Stimulated activated naive CD4-positive, alpha-beta T cell treated with Interleukin-2 at 50 U/mL for 16 hours (primary cell): Measurements from ENCODE around the gene ANKS1A.
"Not testable (repeated sequence)": the region's sequence is repeated elsewhere in the genome, so short reads cannot be mapped to it uniquely, and the experiment has no call there.

Experiments used
- DNase-seq: peaks from one replicate; lab custom pipeline; 2025; lab: John Stamatoyannopoulos, UW

Gene ANKS1A

GRCh38 chr6:34917626-34918285, 28.7 kb downstream of the ANKS1A start:
- no peak for DNase-seq

GRCh38 chr6:34919651-34920050, 30.6 kb downstream of the ANKS1A start:
- DNase-seq, result no peak

- DNase-seq, result no peak
Measured at GRCh38 chr6:34920097-34920496, 31.0 kb downstream of the ANKS1A start.

- DNase-seq, result no peak
Measured at GRCh38 chr6:34922177-34922663, 33.2 kb downstream of the ANKS1A start.

- DNase-seq, result no peak
Measured at GRCh38 chr6:34924831-34925625, 36.0 kb downstream of the ANKS1A start.

DNA sequence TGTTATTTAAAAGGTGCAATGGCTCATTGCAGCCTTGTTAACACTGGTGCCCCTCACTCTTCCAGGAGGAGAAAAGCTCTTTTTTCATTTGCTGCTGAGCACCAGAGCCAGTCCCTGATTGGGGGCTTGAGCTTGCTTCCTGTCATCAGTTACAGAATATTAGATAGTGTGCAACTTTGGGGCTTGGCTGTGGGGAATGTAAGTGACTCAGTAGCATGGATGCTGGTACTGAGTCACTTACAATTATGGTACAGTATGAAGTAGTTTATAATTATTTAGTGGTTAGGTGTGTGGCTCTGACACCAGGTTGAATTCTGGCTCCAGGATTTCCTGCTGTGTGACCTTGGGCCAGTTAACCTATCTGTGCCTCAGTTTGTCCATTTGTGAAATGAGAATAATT, 37.6 kb downstream of the ANKS1A start:
- DNase-seq, result no peak

DNA sequence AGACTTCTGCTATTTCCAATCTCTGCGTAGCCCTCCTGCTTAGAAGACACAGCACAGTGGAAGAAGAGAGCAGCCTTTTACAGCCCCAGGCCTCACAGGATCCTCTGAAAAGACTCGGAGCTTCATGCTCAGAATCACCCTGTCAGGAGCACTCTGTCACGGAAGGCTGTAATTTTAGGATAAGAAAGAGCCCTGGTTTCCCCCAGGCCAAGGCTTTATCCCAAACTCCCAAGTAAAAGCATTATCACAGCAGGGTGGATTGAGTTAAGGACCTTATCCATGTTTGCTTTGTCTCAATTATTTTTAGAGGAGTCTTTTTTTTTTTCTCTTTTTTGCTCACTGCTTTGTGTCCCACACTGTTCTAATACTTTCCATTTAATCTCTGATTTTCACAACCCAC, 39.2 kb downstream of the ANKS1A start:
- DNase-seq, result no peak

- no peak for DNase-seq
Measured at GRCh38 chr6:34928695-34929094, 39.6 kb downstream of the ANKS1A start.

- DNase-seq, result no peak
Measured at GRCh38 chr6:34929241-34929978, 40.4 kb downstream of the ANKS1A start.

GRCh38 chr6:34930221-34930620, 41.2 kb downstream of the ANKS1A start:
- no peak for DNase-seq

- not testable (repeated sequence) for DNase-seq
Measured at GRCh38 chr6:34932202-34932601, 43.1 kb downstream of the ANKS1A start.

- DNase-seq, result no peak
Measured at GRCh38 chr6:34934516-34934915, 45.5 kb downstream of the ANKS1A start.

- DNase-seq, result no peak
Measured at GRCh38 chr6:34938268-34938667, 49.2 kb downstream of the ANKS1A start.

DNA sequence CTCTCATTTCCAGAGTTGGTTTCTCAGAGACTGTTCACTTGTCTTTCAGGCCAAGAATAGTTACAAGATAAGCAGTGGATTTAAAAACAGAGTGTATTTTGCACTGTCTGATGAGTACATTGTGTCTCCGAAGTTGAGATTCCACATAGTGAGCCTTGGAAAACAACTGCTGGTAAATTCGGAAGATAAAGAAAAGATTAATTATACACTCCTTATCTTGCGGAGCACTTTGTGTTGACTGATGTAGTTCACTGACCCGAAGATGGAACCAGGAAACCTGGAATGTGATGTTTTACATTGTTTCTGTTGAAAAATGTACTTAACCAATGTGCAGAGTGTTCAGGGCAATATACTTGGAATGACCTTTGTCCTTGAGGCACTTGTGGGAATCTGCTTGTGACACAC, 51.0 kb downstream of the ANKS1A start:
- no peak for DNase-seq

DNA sequence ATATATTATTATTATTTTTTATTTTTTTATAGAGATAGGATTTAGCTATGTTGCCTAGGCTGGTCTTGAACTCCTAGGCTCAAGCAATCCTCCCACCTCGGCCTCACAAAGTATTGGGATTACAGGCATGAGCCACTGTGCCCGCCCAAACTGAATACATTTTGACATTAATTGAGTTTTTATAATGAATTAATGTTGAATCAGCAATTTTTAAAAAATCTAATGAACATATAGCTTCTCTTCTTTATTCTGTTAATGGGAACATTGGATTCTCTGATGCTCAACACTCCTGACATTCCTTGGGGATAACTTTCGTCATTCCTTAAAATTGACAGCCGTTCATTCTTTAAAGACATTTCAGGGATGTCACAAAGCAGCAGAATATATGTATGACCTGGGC, 52.4 kb downstream of the ANKS1A start:
- no peak for DNase-seq

DNA sequence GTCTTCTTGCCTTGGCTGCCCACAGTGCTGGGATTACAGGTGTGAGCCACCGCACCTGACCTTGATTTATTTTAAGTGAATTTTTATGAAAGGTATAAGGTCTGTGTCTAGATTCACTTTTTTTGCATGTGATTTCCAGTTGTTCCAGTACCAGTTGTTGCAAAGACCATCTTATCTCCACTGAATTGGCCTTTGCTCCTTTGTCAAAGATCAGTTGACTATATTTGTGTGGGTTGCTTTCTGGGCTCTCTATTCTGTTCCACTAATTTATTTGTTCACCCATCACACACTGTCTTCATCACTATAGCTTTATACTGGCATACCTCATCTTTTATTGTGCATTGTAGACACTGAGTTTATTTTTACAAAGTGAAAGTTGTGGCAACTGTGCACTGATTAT, 56.3 kb downstream of the ANKS1A start:
- no peak for DNase-seq

- DNase-seq, result no peak
Measured at GRCh38 chr6:34947561-34947960, 58.5 kb downstream of the ANKS1A start.

- no peak for DNase-seq
Measured at GRCh38 chr6:34949636-34950035, 60.6 kb downstream of the ANKS1A start.

GRCh38 chr6:34950849-34951248, 61.8 kb downstream of the ANKS1A start:
- no peak for DNase-seq

GRCh38 chr6:34951731-34952130, 62.7 kb downstream of the ANKS1A start:
- no peak for DNase-seq

- DNase-seq, result no peak
Measured at GRCh38 chr6:34953061-34954025, 64.3 kb downstream of the ANKS1A start.

DNA sequence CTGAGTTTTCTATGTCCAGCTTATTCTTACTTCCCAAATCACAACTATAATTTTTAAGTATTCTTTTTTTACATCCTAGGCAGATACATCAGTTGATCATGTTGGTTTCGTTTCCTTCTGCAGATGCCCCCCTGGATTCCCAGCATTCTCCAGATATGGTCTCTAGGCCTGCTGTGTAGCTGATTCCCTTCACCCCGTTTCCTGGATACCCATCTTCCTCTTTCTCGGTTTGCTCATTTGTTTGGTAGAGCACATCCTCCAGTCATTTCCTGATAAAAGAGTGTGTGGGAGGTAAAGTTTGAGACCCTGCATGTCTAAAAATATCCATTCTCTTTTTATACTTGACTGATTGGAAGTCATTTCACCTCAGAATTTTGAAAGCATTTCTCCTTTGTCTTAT, 66.4 kb downstream of the ANKS1A start:
- no peak for DNase-seq
